Liver (tissue), 9 donors: ENCODE data around the gene HADHA. TPM values are rescaled to one million over a fixed set of nuclear protein-coding genes. Genes with fewer than 3 reads are reported as not detected.

Experiments used
- DNase-seq: peaks from one replicate; pipeline ENCODE4 v3.0.0-alpha.2; 2017; ENCODE audit warnings: low spot score
- H3K27ac ChIP-seq, 2 donors: one replicate each; pipeline ENCODE4 v1.7.0; 2013; ENCODE audit warnings: inconsistent platforms in 2 of 2, low read length in 2 of 2, control low read depth in 1 of 2, low read depth in 1 of 2, mild to moderate bottlenecking in 1 of 2
- H3K27me3 ChIP-seq, 4 donors: one replicate each; pipeline versions ENCODE4 v1.6.1 to v1.7.0; 2013; ENCODE audit warnings: low read length in 3 of 4, inconsistent platforms in 1 of 4, mild to moderate bottlenecking in 1 of 4, moderate library complexity in 1 of 4; ENCODE audit not compliant: control insufficient read depth in 4 of 4, insufficient read depth in 4 of 4
- H3K36me3 ChIP-seq, 4 donors: one replicate each; pipeline versions ENCODE4 v1.6.1 to v1.7.0; 2013; ENCODE audit warnings: low read length in 3 of 4, mild to moderate bottlenecking in 3 of 4, low read depth in 1 of 4, moderate library complexity in 1 of 4; ENCODE audit not compliant: control insufficient read depth in 4 of 4, insufficient read depth in 3 of 4
- H3K4me1 ChIP-seq, 4 donors: one replicate each; pipeline versions ENCODE4 v1.6.1 to v1.7.0; 2013; ENCODE audit warnings: low read length in 3 of 4, mild to moderate bottlenecking in 3 of 4, moderate library complexity in 1 of 4; ENCODE audit not compliant: control insufficient read depth in 4 of 4, insufficient read depth in 4 of 4
- H3K4me3 ChIP-seq, 3 donors: one replicate each; pipeline versions ENCODE4 v1.6.1 to v1.7.0; 2013; ENCODE audit warnings: low read length in 3 of 3, control low read depth in 1 of 3, low read depth in 1 of 3, mild to moderate bottlenecking in 1 of 3
- H3K9ac ChIP-seq, 2 donors: one replicate each; pipeline ENCODE4 v1.7.0; 2013; ENCODE audit warnings: low read length in 2 of 2, mild to moderate bottlenecking in 2 of 2, moderate library complexity in 2 of 2, control low read depth in 1 of 2, low read depth in 1 of 2
- H3K9me3 ChIP-seq, 4 donors: one replicate each; pipeline versions ENCODE4 v1.6.1 to v1.7.0; 2013; ENCODE audit warnings: low read length in 3 of 4; ENCODE audit not compliant: control insufficient read depth in 4 of 4
- ATF3 ChIP-seq: IDR thresholded peaks from 2 replicates; pipeline ENCODE4 v1.6.1; 2016; ENCODE audit warnings: antibody characterized with exemption
- CTCF ChIP-seq: fragments of 150-350 bp; IDR thresholded peaks from 2 replicates; pipeline ENCODE4 v1.5.1; 2017; ENCODE audit warnings: improper control_type of control experiment, low read depth, low read length; ENCODE audit not compliant: missing input control
- FOXA1 ChIP-seq: IDR thresholded peaks from 2 replicates; pipeline ENCODE4 v1.6.1; 2016; ENCODE audit warnings: antibody characterized with exemption
- FOXA2 ChIP-seq: IDR thresholded peaks from 2 replicates; pipeline ENCODE4 v1.6.1; 2016; ENCODE audit warnings: antibody characterized with exemption
- GABPA ChIP-seq, 2 donors: IDR thresholded peaks in 1 of 2; conservative IDR thresholded peaks in 1 of 2; 2 replicates each; pipeline ENCODE4 v1.6.1; 2016; ENCODE audit warnings: antibody characterized with exemption in 2 of 2, mild to moderate bottlenecking in 1 of 2, moderate library complexity in 1 of 2
- HNF4G ChIP-seq: IDR thresholded peaks from 2 replicates; pipeline ENCODE4 v1.6.1; 2016; ENCODE audit warnings: antibody characterized with exemption
- JUND ChIP-seq, 2 donors: IDR thresholded peaks; 2 replicates each; pipeline ENCODE4 v1.6.1; 2016; ENCODE audit warnings: antibody characterized with exemption in 2 of 2
- NR2F2 ChIP-seq: IDR thresholded peaks from 2 replicates; pipeline ENCODE4 v1.6.1; 2016; ENCODE audit warnings: antibody characterized with exemption
- RAD21 ChIP-seq, 2 donors: IDR thresholded peaks; 2 replicates each; pipeline ENCODE4 v1.6.1; 2016; ENCODE audit warnings: antibody characterized with exemption in 2 of 2, mild to moderate bottlenecking in 2 of 2
- RXRA ChIP-seq, 2 donors: IDR thresholded peaks; 2 replicates each; pipeline ENCODE4 v1.6.1; 2017 to 2018; ENCODE audit warnings: antibody characterized with exemption in 2 of 2, mild to moderate bottlenecking in 1 of 2
- SP1 ChIP-seq: IDR thresholded peaks from 2 replicates; pipeline ENCODE4 v1.6.1; 2018; ENCODE audit warnings: antibody characterized with exemption, mild to moderate bottlenecking
- TAF1 ChIP-seq: conservative IDR thresholded peaks from 2 replicates; pipeline ENCODE4 v1.6.1; 2016; ENCODE audit warnings: antibody characterized with exemption, mild to moderate bottlenecking
- WGBS: extraction: QIAGEN DNeasy Blood & Tissue Kit; methylation state at CpG from one replicate; pipeline ENCODE4 v1.1.7; 2013; 5-methylcytosine and 5-hydroxymethylcytosine counted together
- polyA plus RNA-seq, 2 donors: library from polyadenylated mRNA; stranded (reverse) in 1 of 2; unstranded in 1 of 2; fragments of 200-250 nt in 1 of 2; fragments of >200 nt in 1 of 2; fragmentation: Nextera tagmentation in 1 of 2; extraction: Ambion mirVana in 1 of 2; gene quantifications; one replicate each; pipeline versions ENCODE4 v1.2.1 to v1.2.3, GENCODE V29; 2013 to 2015
- total RNA-seq, 2 donors: library from RNA; depleted of rRNA; stranded (reverse); fragments of >200 nt; gene quantifications; one replicate each; pipeline ENCODE4 v1.2.3, GENCODE V29; 2014
- TF ChIP-seq, protein P1 (sequence below): IDR thresholded peaks from 2 replicates; pipeline ENCODE4 v1.6.1; 2016; ENCODE audit warnings: antibody characterized with exemption
- TF ChIP-seq, protein P2 (sequence below): IDR thresholded peaks from 2 replicates; pipeline ENCODE4 v1.6.1; 2016; ENCODE audit warnings: antibody characterized with exemption
- TF ChIP-seq, protein P3 (sequence below): IDR thresholded peaks from 2 replicates; pipeline ENCODE4 v1.6.1; 2016; ENCODE audit warnings: antibody characterized with exemption, mild to moderate bottlenecking
- donor health status: healthy.
- donor health status: healthy.
- donor health status: healthy.
- donor health status: healthy.
- donor health status: healthy.

The HADHA gene
- total and polyA plus RNA-seq, 4 donors: 101 to 276 (median 159) TPM

DNA sequence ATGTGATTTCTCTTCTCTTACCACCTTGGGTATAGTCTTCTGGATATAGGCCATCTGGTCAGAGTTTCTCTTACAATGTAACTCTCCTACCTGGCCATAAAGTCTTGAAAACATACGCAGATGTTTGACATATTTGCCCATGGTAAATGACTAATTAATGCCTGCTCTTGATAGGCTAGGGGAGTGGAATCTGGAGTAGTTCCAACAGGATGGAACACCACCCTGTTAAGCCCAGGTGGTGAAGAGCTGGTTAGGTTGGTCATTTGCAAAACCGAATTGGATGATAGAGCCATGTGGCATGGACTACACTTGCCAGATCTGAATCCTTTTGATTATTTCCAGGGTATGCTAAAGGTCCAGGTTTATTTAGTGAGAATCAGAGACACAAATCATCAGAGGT is 36.8 kb upstream of the HADHA start:
- no peak for DNase-seq
- WGBS: 86% methylated on average over 2 of the region's 2 CpGs
- no peaks in the 10 kb centered on the region for H3K9me3 ChIP-seq
- H3K27me3 ChIP-seq: no peaks in the 10 kb centered on the region
- H3K4me1 ChIP-seq: no peaks in the 10 kb centered on the region
- peaks cover 10 to 62% (median 57%) of the 10 kb centered on the region in 4 donors for H3K36me3 ChIP-seq
- TF ChIP-seq RAD21 (IDR thresholded peaks at IDR 0.05) (no peak), GABPA (IDR thresholded peaks at IDR 0.05 in 1 of 2, conservative IDR thresholded peaks at IDR 0.05 in 1 of 2) (no peak), RXRA (IDR thresholded peaks at IDR 0.05) (no peak), JUND (IDR thresholded peaks at IDR 0.05) (no peak), SP1 (no peak), NR2F2 (no peak), FOXA2 (no peak), CTCF (no peak)
- no peak overlapping the region for H3K9ac ChIP-seq
- no peak overlapping the region for H3K4me3 ChIP-seq
- no peak overlapping the region for H3K27ac ChIP-seq

GRCh38 chr2:26279886-26280285 is 35.5 kb upstream of the HADHA start:
- H3K27ac ChIP-seq: no peak overlapping the region
- no peaks in the 10 kb centered on the region for H3K27me3 ChIP-seq
- H3K4me1 ChIP-seq: peaks cover 5 to 9% (median 7%) of the 10 kb centered on the region in 4 donors
- no peak for DNase-seq
- H3K9me3 ChIP-seq: no peaks in the 10 kb centered on the region
- 94% methylated on average over 3 of the region's 3 CpGs for WGBS
- no peak overlapping the region for H3K4me3 ChIP-seq
- TF ChIP-seq, protein P1, sequence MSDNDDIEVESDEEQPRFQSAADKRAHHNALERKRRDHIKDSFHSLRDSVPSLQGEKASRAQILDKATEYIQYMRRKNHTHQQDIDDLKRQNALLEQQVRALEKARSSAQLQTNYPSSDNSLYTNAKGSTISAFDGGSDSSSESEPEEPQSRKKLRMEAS: no peak
- no peak for TF ChIP-seq NR2F2
- no peak for TF ChIP-seq RAD21 (IDR thresholded peaks at IDR 0.05)
- TF ChIP-seq TAF1: no peak
- no peak for TF ChIP-seq SP1
- TF ChIP-seq, protein P2, sequence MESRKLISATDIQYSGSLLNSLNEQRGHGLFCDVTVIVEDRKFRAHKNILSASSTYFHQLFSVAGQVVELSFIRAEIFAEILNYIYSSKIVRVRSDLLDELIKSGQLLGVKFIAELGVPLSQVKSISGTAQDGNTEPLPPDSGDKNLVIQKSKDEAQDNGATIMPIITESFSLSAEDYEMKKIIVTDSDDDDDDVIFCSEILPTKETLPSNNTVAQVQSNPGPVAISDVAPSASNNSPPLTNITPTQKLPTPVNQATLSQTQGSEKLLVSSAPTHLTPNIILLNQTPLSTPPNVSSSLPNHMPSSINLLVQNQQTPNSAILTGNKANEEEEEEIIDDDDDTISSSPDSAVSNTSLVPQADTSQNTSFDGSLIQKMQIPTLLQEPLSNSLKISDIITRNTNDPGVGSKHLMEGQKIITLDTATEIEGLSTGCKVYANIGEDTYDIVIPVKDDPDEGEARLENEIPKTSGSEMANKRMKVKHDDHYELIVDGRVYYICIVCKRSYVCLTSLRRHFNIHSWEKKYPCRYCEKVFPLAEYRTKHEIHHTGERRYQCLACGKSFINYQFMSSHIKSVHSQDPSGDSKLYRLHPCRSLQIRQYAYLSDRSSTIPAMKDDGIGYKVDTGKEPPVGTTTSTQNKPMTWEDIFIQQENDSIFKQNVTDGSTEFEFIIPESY: no peak
- no peak overlapping the region for H3K9ac ChIP-seq
- H3K36me3 ChIP-seq: peaks cover 8 to 57% (median 52%) of the 10 kb centered on the region in 4 donors

- Histone ChIP-seq H3K9ac (no peak overlapping the region), H3K27ac (no peak overlapping the region), H3K36me3 (peaks cover 6 to 45% (median 38%) of the 10 kb centered on the region in 4 donors), H3K4me1 (peaks cover 11 to 29% (median 22%) of the 10 kb centered on the region in 4 donors), H3K4me3 (no peak overlapping the region), H3K27me3 (no peaks in the 10 kb centered on the region), H3K9me3 (no peaks in the 10 kb centered on the region)
- DNase-seq: no peak
- WGBS: 96% methylated on average over 4 of the region's 4 CpGs
- no peak for TF ChIP-seq FOXA1
- TF ChIP-seq, protein P3, sequence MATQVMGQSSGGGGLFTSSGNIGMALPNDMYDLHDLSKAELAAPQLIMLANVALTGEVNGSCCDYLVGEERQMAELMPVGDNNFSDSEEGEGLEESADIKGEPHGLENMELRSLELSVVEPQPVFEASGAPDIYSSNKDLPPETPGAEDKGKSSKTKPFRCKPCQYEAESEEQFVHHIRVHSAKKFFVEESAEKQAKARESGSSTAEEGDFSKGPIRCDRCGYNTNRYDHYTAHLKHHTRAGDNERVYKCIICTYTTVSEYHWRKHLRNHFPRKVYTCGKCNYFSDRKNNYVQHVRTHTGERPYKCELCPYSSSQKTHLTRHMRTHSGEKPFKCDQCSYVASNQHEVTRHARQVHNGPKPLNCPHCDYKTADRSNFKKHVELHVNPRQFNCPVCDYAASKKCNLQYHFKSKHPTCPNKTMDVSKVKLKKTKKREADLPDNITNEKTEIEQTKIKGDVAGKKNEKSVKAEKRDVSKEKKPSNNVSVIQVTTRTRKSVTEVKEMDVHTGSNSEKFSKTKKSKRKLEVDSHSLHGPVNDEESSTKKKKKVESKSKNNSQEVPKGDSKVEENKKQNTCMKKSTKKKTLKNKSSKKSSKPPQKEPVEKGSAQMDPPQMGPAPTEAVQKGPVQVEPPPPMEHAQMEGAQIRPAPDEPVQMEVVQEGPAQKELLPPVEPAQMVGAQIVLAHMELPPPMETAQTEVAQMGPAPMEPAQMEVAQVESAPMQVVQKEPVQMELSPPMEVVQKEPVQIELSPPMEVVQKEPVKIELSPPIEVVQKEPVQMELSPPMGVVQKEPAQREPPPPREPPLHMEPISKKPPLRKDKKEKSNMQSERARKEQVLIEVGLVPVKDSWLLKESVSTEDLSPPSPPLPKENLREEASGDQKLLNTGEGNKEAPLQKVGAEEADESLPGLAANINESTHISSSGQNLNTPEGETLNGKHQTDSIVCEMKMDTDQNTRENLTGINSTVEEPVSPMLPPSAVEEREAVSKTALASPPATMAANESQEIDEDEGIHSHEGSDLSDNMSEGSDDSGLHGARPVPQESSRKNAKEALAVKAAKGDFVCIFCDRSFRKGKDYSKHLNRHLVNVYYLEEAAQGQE: no peak
- TF ChIP-seq NR2F2: no peak
- TF ChIP-seq TAF1: no peak
- no peak for TF ChIP-seq JUND (IDR thresholded peaks at IDR 0.05)
- no peak for TF ChIP-seq SP1
- TF ChIP-seq HNF4G: no peak
- TF ChIP-seq GABPA (IDR thresholded peaks at IDR 0.05 in 1 of 2, conservative IDR thresholded peaks at IDR 0.05 in 1 of 2): no peak
- TF ChIP-seq FOXA2: no peak
- TF ChIP-seq RAD21 (IDR thresholded peaks at IDR 0.05): no peak
- TF ChIP-seq, protein P1: no peak
- TF ChIP-seq ATF3: no peak
- TF ChIP-seq, protein P2: no peak
- no peak for TF ChIP-seq RXRA (IDR thresholded peaks at IDR 0.05)
Observed at GRCh38 chr2:26276484-26277227, 32.2 kb upstream of the HADHA start.
